ENCODE measurements around the gene ACAN. TPM values are rescaled to one million over a fixed set of nuclear protein-coding genes. Genes with fewer than 3 reads are reported as not detected.

The ACAN gene
- polyA plus RNA-seq, 1 of the 3 experiments (the other 2 are of a cell fraction), result not detected

- ChIA-PET CTCF (interaction anchor here (1.2 to 3.7 kb wide), 5 partner anchors 7 to 214 kb away, joined by 4 to 18 read pairs (median 8); no protein-coding TSS in a partner anchor), POLR2A (no interaction called here)
- DNase-seq, result no peak
- no peak overlapping the region for H2AFZ ChIP-seq (ENCODE audit: low read depth)
- no peaks in the 10 kb centered on the region for H3K36me3 ChIP-seq (replicated peaks in 1 of 2; ENCODE audit: control insufficient read depth in 1 of 2, insufficient read depth in 2 of 2, low read length in 1 of 2)
- H3K4me2 ChIP-seq, result no peak overlapping the region
- H3K79me2 ChIP-seq (ENCODE audit: insufficient read depth), result no peaks in the 10 kb centered on the region
- WGBS (ENCODE audit: low lambda C conversion rate), result 61% methylated on average over 10 of the region's 14 CpGs
- H4K20me1 ChIP-seq (ENCODE audit: insufficient read depth), result no peaks in the 10 kb centered on the region
- peaks cover 14% of the 10 kb centered on the region; the same call in 1 of the 2 replicates for H3K27me3 ChIP-seq (ENCODE audit: insufficient read depth)
- H3K9ac ChIP-seq, result no peak overlapping the region
- no peaks in the 10 kb centered on the region for H3K9me3 ChIP-seq
- H3K4me3 ChIP-seq (ENCODE audit: low read depth in 2 of 2, low read length in 1 of 2), result no peak overlapping the region
- H3F3A ChIP-seq (replicated peaks; ENCODE audit: insufficient read depth), result no peaks in the 10 kb centered on the region
- H3K4me1 ChIP-seq (ENCODE audit: control insufficient read depth in 1 of 2, insufficient read depth in 2 of 2, low read depth in 1 of 2, low read length in 1 of 2), result no peaks in the 10 kb centered on the region
- no peak for TF ChIP-seq SMC3 (IDR thresholded peaks at IDR 0.05; ENCODE audit: low read depth, low read length)
- no peak overlapping the region for H3K27ac ChIP-seq (ENCODE audit: low read depth in 2 of 2, low read length in 1 of 2)
- H3K9me2 ChIP-seq, result no peaks in the 10 kb centered on the region
These were observed 68.1 kb downstream of the ACAN start for GRCh38 chr15:88871313-88871712.

- POLR2A ChIA-PET, result no interaction called here
- no peaks in the 10 kb centered on the region for H3K9me3 ChIP-seq
- no peaks in the 10 kb centered on the region for H3K79me2 ChIP-seq (ENCODE audit: insufficient read depth)
- H3F3A ChIP-seq (replicated peaks; ENCODE audit: insufficient read depth), result no peaks in the 10 kb centered on the region
- no peak overlapping the region for H2AFZ ChIP-seq (ENCODE audit: low read depth)
- 32% methylated on average over 6 of the region's 6 CpGs for WGBS (ENCODE audit: low lambda C conversion rate)
- DNase-seq, result no peak
- H3K27ac ChIP-seq (ENCODE audit: low read depth in 2 of 2, low read length in 1 of 2), result no peak overlapping the region
- H3K4me3 ChIP-seq (ENCODE audit: low read depth in 2 of 2, low read length in 1 of 2), result no peak overlapping the region
- H4K20me1 ChIP-seq (ENCODE audit: insufficient read depth), result no peaks in the 10 kb centered on the region
- H3K9me2 ChIP-seq, result no peaks in the 10 kb centered on the region
- TF ChIP-seq YY1 (IDR thresholded peaks at IDR 0.05; ENCODE audit: low read depth), result no peak
- no peak for TF ChIP-seq RAD21 (IDR thresholded peaks at IDR 0.05; ENCODE audit: low read length)
- no peak for TF ChIP-seq NFIC (IDR thresholded peaks at IDR 0.05; ENCODE audit: borderline replicate concordance)
- no peak for TF ChIP-seq JUND (IDR thresholded peaks at IDR 0.05)
- TF ChIP-seq RCOR1 (IDR thresholded peaks at IDR 0.05; ENCODE audit: low read length), result no peak
- TF ChIP-seq, protein P1, sequence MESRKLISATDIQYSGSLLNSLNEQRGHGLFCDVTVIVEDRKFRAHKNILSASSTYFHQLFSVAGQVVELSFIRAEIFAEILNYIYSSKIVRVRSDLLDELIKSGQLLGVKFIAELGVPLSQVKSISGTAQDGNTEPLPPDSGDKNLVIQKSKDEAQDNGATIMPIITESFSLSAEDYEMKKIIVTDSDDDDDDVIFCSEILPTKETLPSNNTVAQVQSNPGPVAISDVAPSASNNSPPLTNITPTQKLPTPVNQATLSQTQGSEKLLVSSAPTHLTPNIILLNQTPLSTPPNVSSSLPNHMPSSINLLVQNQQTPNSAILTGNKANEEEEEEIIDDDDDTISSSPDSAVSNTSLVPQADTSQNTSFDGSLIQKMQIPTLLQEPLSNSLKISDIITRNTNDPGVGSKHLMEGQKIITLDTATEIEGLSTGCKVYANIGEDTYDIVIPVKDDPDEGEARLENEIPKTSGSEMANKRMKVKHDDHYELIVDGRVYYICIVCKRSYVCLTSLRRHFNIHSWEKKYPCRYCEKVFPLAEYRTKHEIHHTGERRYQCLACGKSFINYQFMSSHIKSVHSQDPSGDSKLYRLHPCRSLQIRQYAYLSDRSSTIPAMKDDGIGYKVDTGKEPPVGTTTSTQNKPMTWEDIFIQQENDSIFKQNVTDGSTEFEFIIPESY (IDR thresholded peaks at IDR 0.05; ENCODE audit: borderline replicate concordance, low read depth), result no peak
- no peak for TF ChIP-seq TCF12 (IDR thresholded peaks at IDR 0.05)
- H3K4me2 ChIP-seq, result no peak overlapping the region
- H3K27me3 ChIP-seq (ENCODE audit: insufficient read depth), result peaks cover 14% of the 10 kb centered on the region; the same call in 1 of the 2 replicates
- H3K4me1 ChIP-seq (ENCODE audit: control insufficient read depth in 1 of 2, insufficient read depth in 2 of 2, low read depth in 1 of 2, low read length in 1 of 2), result no peaks in the 10 kb centered on the region
- CTCF ChIA-PET, result interaction anchor here (0.9 to 2.9 kb wide), 3 partner anchors 22 to 214 kb away, joined by 3 to 11 read pairs (median 4); no protein-coding TSS in a partner anchor
- H3K36me3 ChIP-seq (replicated peaks in 1 of 2; ENCODE audit: control insufficient read depth in 1 of 2, insufficient read depth in 2 of 2, low read length in 1 of 2), result no peaks in the 10 kb centered on the region
- no peak overlapping the region for H3K9ac ChIP-seq
These were observed 68.9 kb downstream of the ACAN start for GRCh38 chr15:88872106-88872505.

- H3K9me3 ChIP-seq, result no peaks in the 10 kb centered on the region
- no peak overlapping the region for H3K27ac ChIP-seq (ENCODE audit: low read depth in 2 of 2, low read length in 1 of 2)
- TF ChIP-seq POLR2AphosphoS5 (IDR thresholded peaks at IDR 0.05; ENCODE audit: low read depth, low read length) (no peak), RCOR1 (IDR thresholded peaks at IDR 0.05; ENCODE audit: low read length) (no peak), FOSL2 (IDR thresholded peaks at IDR 0.05; ENCODE audit: borderline replicate concordance, low read depth) (no peak), GATA2 (CRISPR knock-in tag; IDR thresholded peaks at IDR 0.05) (no peak), YY1 (IDR thresholded peaks at IDR 0.05; ENCODE audit: low read depth) (no peak), SIN3A (IDR thresholded peaks at IDR 0.05; ENCODE audit: borderline replicate concordance, low read depth, low read length) (no peak), CHD2 (IDR thresholded peaks at IDR 0.05; ENCODE audit: low read length, partially characterized antibody) (no peak), FOXM1 (IDR thresholded peaks at IDR 0.05; ENCODE audit: low read depth) (no peak), FOXJ3 (CRISPR knock-in tag; IDR thresholded peaks at IDR 0.05) (no peak)
- TF ChIP-seq, protein P2, sequence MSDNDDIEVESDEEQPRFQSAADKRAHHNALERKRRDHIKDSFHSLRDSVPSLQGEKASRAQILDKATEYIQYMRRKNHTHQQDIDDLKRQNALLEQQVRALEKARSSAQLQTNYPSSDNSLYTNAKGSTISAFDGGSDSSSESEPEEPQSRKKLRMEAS (IDR thresholded peaks at IDR 0.05; ENCODE audit: low read depth), result no peak
- H3K4me1 ChIP-seq (ENCODE audit: control insufficient read depth in 1 of 2, insufficient read depth in 2 of 2, low read depth in 1 of 2, low read length in 1 of 2), result no peaks in the 10 kb centered on the region
- H3K4me2 ChIP-seq, result no peak overlapping the region
- H3K27me3 ChIP-seq (ENCODE audit: insufficient read depth), result peaks cover 14% of the 10 kb centered on the region; the same call in 1 of the 2 replicates
- H3K79me2 ChIP-seq (ENCODE audit: insufficient read depth), result no peaks in the 10 kb centered on the region
- no peaks in the 10 kb centered on the region for H4K20me1 ChIP-seq (ENCODE audit: insufficient read depth)
- no peaks in the 10 kb centered on the region for H3F3A ChIP-seq (replicated peaks; ENCODE audit: insufficient read depth)
- no peak overlapping the region for H3K4me3 ChIP-seq (ENCODE audit: low read depth in 2 of 2, low read length in 1 of 2)
- no peak overlapping the region for H3K9ac ChIP-seq
- H2AFZ ChIP-seq (ENCODE audit: low read depth), result no peak overlapping the region
- POLR2A ChIA-PET, result no interaction called here
- WGBS (ENCODE audit: low lambda C conversion rate), result 50% methylated on average over 9 of the region's 9 CpGs
- DNase-seq, result no peak
- CTCF ChIA-PET, result interaction anchor here (0.9 to 2.9 kb wide), 2 partner anchors 22 to 215 kb away, joined by 3 to 11 read pairs; no protein-coding TSS in a partner anchor
- H3K9me2 ChIP-seq, result no peaks in the 10 kb centered on the region
- H3K36me3 ChIP-seq (replicated peaks in 1 of 2; ENCODE audit: control insufficient read depth in 1 of 2, insufficient read depth in 2 of 2, low read length in 1 of 2), result no peaks in the 10 kb centered on the region
These were observed 69.5 kb downstream of the ACAN start for GRCh38 chr15:88872706-88873105.

All from SK-N-SH (cell line).